ENCODE measurements around the gene TSPOAP1. TPM values are rescaled to one million over a fixed set of nuclear protein-coding genes. Genes with fewer than 3 reads are reported as not detected.

Gene TSPOAP1
- total RNA-seq, 1 donor from 2014 or later = 3.5 TPM

- TF ChIP-seq, protein P1, sequence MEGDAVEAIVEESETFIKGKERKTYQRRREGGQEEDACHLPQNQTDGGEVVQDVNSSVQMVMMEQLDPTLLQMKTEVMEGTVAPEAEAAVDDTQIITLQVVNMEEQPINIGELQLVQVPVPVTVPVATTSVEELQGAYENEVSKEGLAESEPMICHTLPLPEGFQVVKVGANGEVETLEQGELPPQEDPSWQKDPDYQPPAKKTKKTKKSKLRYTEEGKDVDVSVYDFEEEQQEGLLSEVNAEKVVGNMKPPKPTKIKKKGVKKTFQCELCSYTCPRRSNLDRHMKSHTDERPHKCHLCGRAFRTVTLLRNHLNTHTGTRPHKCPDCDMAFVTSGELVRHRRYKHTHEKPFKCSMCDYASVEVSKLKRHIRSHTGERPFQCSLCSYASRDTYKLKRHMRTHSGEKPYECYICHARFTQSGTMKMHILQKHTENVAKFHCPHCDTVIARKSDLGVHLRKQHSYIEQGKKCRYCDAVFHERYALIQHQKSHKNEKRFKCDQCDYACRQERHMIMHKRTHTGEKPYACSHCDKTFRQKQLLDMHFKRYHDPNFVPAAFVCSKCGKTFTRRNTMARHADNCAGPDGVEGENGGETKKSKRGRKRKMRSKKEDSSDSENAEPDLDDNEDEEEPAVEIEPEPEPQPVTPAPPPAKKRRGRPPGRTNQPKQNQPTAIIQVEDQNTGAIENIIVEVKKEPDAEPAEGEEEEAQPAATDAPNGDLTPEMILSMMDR (conservative IDR thresholded peaks at IDR 0.05; ENCODE audit: low read depth, low read length) = no peak
- peak overlapping the region; percentile 15 for H3K4me3 ChIP-seq (ENCODE audit: low read depth, low read length)
- no peak for DNase-seq (ENCODE audit: low read depth)
Observed at GRCh38 chr17:58279016-58279711, 49.4 kb downstream of the TSPOAP1 start.

- DNase-seq (ENCODE audit: low read depth) = no peak
- peak overlapping the region; percentile 15 for H3K4me3 ChIP-seq (ENCODE audit: low read depth, low read length)
- TF ChIP-seq, protein P1 (conservative IDR thresholded peaks at IDR 0.05; ENCODE audit: low read depth, low read length) = no peak
Observed at GRCh38 chr17:58278661-58279015, 50.0 kb downstream of the TSPOAP1 start.

- no peak overlapping the region for H3K4me3 ChIP-seq (ENCODE audit: low read depth, low read length)
- DNase-seq (ENCODE audit: low read depth) = no peak
- TF ChIP-seq, protein P1 (conservative IDR thresholded peaks at IDR 0.05; ENCODE audit: low read depth, low read length) = no peak
Observed at GRCh38 chr17:58277802-58278595, 50.6 kb downstream of the TSPOAP1 start.

DNA sequence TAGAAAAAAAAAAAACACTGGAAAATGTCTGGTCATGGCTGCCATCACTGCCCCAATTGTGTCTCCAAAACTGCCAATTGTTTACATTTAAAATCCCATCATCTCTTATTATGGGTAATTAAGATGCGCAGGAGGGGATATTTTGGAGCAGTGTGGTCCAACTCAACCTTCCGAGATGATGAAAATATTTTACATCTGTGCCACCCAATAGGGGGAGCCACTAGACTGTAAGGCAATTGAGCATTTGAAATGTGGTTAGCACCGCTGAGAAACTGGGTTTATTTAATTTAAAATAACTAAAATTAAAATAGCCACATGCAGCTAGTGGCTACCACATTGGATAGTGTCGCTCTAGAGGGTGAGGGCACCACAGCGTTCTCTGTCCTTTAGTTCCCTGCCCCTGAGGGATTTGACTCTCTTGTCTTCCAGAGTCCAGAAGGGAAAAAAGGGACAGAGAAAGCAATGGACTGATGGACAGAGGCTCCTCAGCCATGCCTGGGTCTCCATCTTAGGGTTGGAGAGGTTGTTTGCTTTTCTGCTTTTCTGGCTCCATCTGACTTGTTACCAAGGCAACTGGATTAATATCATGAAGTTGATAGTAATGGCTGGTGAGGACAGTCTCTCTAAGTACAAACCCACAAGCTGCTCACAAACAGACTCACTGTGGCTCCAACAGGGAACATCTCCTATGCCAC is 51.3 kb downstream of the TSPOAP1 start:
- H3K4me3 ChIP-seq (ENCODE audit: low read depth, low read length) = no peak overlapping the region
- TF ChIP-seq, protein P1 (conservative IDR thresholded peaks at IDR 0.05; ENCODE audit: low read depth, low read length) = peak; percentile 60
- no peak for DNase-seq (ENCODE audit: low read depth)

- TF ChIP-seq, protein P1 (conservative IDR thresholded peaks at IDR 0.05; ENCODE audit: low read depth, low read length) = no peak
- DNase-seq (ENCODE audit: low read depth) = no peak
- H3K4me3 ChIP-seq (ENCODE audit: low read depth, low read length) = no peak overlapping the region
Observed at GRCh38 chr17:58276423-58276822, 52.2 kb downstream of the TSPOAP1 start.

DNA sequence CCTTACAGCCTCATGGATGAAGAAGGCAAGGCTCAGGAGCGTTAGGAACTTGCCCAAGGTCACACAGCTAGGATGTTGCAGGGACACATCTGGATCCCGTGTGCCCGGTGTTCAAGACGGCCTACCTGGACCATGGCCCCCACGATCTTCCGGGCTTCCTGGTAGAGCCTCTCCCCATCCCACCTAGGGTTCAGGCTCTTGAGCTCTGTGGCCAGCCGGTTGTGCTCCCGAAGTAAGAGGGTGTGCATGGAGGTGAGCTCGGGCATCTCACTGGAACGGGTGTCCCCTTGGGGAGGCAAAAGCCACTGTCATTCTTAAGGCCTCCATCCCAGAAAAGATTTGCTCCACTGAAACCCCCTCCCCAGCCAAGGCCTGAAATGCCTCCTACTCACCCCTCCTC is 53.2 kb downstream of the TSPOAP1 start:
- H3K4me3 ChIP-seq (ENCODE audit: low read depth, low read length) = no peak overlapping the region
- TF ChIP-seq, protein P1 (conservative IDR thresholded peaks at IDR 0.05; ENCODE audit: low read depth, low read length) = no peak
- no peak for DNase-seq (ENCODE audit: low read depth)

All from epithelial cell of proximal tubule (primary cell).